KMS-11 (cell line): Measurements from ENCODE around the gene OR13C8.

Source experiments
- H2AFZ ChIP-seq: fragments of 200-600 bp; sonication (generic); 2 replicates; pipeline ENCODE4 v1.6.1; 2016; ENCODE audit warnings: antibody characterized with exemption, mixed run types, low read depth
- H3K27ac ChIP-seq: fragments of 200-600 bp; sonication (generic); 2 replicates; pipeline ENCODE4 v1.6.1; 2016; ENCODE audit warnings: mild to moderate bottlenecking, mixed run types
- H3K27me3 ChIP-seq: fragments of 200-600 bp; sonication (generic); 2 replicates; pipeline ENCODE4 v1.6.1; 2017; ENCODE audit warnings: mild to moderate bottlenecking, low read depth, mixed run types, moderate library complexity; ENCODE audit not compliant: insufficient read depth
- H3K36me3 ChIP-seq: fragments of 200-600 bp; sonication (generic); 2 replicates; pipeline ENCODE4 v1.6.1; 2017; ENCODE audit warnings: mild to moderate bottlenecking, mixed run types; ENCODE audit not compliant: insufficient read depth
- H3K4me1 ChIP-seq: fragments of 200-600 bp; sonication (generic); 2 replicates; pipeline ENCODE4 v1.6.1; 2016; ENCODE audit warnings: mild to moderate bottlenecking, low read depth, mixed run types; ENCODE audit not compliant: poor library complexity, severe bottlenecking
- H3K4me2 ChIP-seq: fragments of 200-600 bp; sonication (generic); 2 replicates; pipeline ENCODE4 v1.7.0; 2016; ENCODE audit warnings: mild to moderate bottlenecking, mixed run types
- H3K4me3 ChIP-seq: fragments of 200-600 bp; sonication (generic); IDR thresholded peaks from 2 replicates; pipeline ENCODE4 v1.6.1; 2017; ENCODE audit warnings: low read depth, low read length, mixed read lengths; ENCODE audit not compliant: insufficient read depth
- H3K79me2 ChIP-seq: fragments of 200-600 bp; sonication (generic); 2 replicates; pipeline ENCODE4 v1.6.1; 2016; ENCODE audit warnings: low read depth, mixed run types; ENCODE audit not compliant: insufficient read depth
- H3K9ac ChIP-seq: fragments of 200-600 bp; sonication (generic); 2 replicates; pipeline ENCODE4 v1.6.1; 2016; ENCODE audit warnings: mild to moderate bottlenecking, mixed run types
- H4K20me1 ChIP-seq: fragments of 200-600 bp; sonication (generic); 2 replicates; pipeline ENCODE4 v1.6.1; 2016; ENCODE audit warnings: mild to moderate bottlenecking, mixed run types; ENCODE audit not compliant: insufficient read depth
- CTCF ChIP-seq: fragments of 200-600 bp; sonication (generic); conservative IDR thresholded peaks from 2 replicates; pipeline ENCODE4 v1.6.1; 2017; ENCODE audit warnings: low read depth, mild to moderate bottlenecking, antibody characterized with exemption, low read length, moderate library complexity, mixed read lengths

The OR13C8 gene

DNA sequence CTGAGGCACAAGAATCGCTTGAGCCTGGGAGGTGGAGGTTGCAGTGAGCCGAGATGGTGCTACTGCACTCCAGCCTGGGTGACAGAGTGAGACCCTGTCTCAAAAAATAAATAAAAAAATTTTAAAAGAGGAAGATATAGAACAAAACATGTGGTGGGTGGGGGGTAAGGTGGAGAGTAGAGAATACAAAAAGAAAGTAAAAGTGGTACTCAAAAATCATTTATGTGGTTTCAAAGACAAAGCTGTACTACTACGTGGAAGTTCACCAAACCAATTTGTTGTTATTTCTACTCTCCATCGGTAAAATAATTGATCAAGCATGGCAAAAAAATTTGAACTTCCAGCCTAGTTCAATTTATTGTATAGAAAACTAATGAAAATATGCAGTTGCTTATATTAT is 24.3 kb upstream of the OR13C8 start:
- Histone ChIP-seq H3K4me3 (no peak overlapping the region), H2AFZ (no peak overlapping the region), H3K79me2 (no peaks in the 10 kb centered on the region), H3K27me3 (no peaks in the 10 kb centered on the region), H3K9ac (no peak overlapping the region), H3K4me1 (no peaks in the 10 kb centered on the region), H4K20me1 (no peaks in the 10 kb centered on the region), H3K36me3 (no peaks in the 10 kb centered on the region), H3K27ac (no peak overlapping the region), H3K4me2 (no peak overlapping the region)
- TF ChIP-seq CTCF, result no peak

GRCh38 chr9:104553261-104553660 is 15.7 kb upstream of the OR13C8 start:
- Histone ChIP-seq H3K27ac (no peak overlapping the region), H4K20me1 (no peaks in the 10 kb centered on the region), H3K36me3 (no peaks in the 10 kb centered on the region), H3K4me1 (no peaks in the 10 kb centered on the region), H3K79me2 (no peaks in the 10 kb centered on the region), H3K4me2 (no peak overlapping the region), H3K9ac (no peak overlapping the region), H3K4me3 (no peak overlapping the region), H3K27me3 (no peaks in the 10 kb centered on the region), H2AFZ (no peak overlapping the region)
- TF ChIP-seq CTCF, result no peak

GRCh38 chr9:104555521-104555920 is 13.4 kb upstream of the OR13C8 start:
- no peak overlapping the region for H3K27ac ChIP-seq
- no peaks in the 10 kb centered on the region for H3K27me3 ChIP-seq
- no peaks in the 10 kb centered on the region for H4K20me1 ChIP-seq
- no peak for TF ChIP-seq CTCF
- H3K4me3 ChIP-seq, result no peak overlapping the region
- H3K9ac ChIP-seq, result no peak overlapping the region
- H3K79me2 ChIP-seq, result no peaks in the 10 kb centered on the region
- H3K4me2 ChIP-seq, result no peak overlapping the region
- no peaks in the 10 kb centered on the region for H3K36me3 ChIP-seq
- no peaks in the 10 kb centered on the region for H3K4me1 ChIP-seq
- no peak overlapping the region for H2AFZ ChIP-seq

DNA sequence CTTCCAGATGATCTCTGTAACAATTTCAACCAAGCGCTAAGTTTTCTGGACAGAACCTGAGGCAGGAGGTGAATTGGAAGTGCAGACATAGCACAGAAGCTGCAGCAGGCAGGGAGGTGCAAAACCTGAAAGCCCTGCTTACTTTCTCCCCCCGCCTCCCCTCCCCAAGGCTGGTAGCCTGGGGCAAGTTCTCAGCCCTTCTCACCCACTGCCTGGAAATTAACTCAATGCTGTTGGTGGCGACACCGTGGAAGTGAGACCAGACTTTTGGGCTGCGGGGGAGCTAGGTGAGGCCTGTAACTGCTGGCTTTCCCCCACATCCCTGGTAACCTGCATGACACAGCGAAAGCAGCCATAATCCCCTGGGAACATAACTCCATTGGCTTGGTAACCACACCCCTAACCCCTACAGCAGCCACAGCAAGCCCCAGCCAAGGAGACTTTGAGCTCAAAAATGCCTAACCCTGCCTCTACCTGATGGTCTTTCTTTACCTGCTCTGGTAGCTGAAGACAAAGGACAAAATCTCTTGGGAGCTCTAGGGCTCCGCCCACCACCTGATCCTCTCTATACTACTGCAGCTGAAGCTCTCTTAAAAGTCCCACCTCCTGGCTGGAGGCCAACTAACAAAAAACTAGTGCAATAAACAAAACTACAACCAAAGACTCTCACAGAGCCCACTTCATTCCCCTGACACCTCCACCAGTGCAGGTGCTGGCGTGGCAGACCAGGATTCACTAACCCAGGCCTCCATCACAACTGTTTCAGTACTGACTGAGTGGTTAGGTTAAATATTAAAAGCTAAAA is 11.9 kb upstream of the OR13C8 start:
- Histone ChIP-seq H3K36me3 (no peaks in the 10 kb centered on the region), H3K27me3 (no peaks in the 10 kb centered on the region), H3K4me3 (no peak overlapping the region), H3K27ac (no peak overlapping the region), H3K4me1 (no peaks in the 10 kb centered on the region), H3K9ac (no peak overlapping the region), H3K4me2 (no peak overlapping the region), H3K79me2 (no peaks in the 10 kb centered on the region), H4K20me1 (no peaks in the 10 kb centered on the region), H2AFZ (no peak overlapping the region)
- no peak for TF ChIP-seq CTCF
